Lower leg skin (tissue), 4 donors: ENCODE results near the gene PRR7. TPM values are rescaled to one million over a fixed set of nuclear protein-coding genes. Genes with fewer than 3 reads are reported as not detected.
A peak's percentile ranks its signal among the peaks of the same experiment; 100 is the strongest.

ENCODE experiments used
- DNase-seq, 2 donors: peaks; one replicate each; pipeline ENCODE4 v3.0.0-alpha.2; 2019; ENCODE audit warnings: low spot score in 2 of 2
- H3K4me3 ChIP-seq: fragments of 200-600 bp; sonication (generic); 2 replicates; pipeline ENCODE4 v1.5.1; 2017; ENCODE audit warnings: mild to moderate bottlenecking, low read depth; ENCODE audit not compliant: poor library complexity, severe bottlenecking
- CTCF ChIP-seq, 3 donors: fragments of 450-650 bp; IDR thresholded peaks; one replicate each; pipeline ENCODE4 v1.5.1; 2016; ENCODE audit warnings: antibody characterized with exemption in 3 of 3, mild to moderate bottlenecking in 3 of 3, moderate library complexity in 2 of 3
- POLR2A ChIP-seq, 2 donors: fragments of 450-650 bp; IDR thresholded peaks; one replicate each; pipeline ENCODE4 v1.6.1; 2016 to 2017; ENCODE audit warnings: antibody characterized with exemption in 2 of 2, mild to moderate bottlenecking in 1 of 2, moderate library complexity in 1 of 2
- WGBS, 2 donors: methylation state at CpG; one replicate each; pipeline ENCODE4 v1.1.5; 2018; 5-methylcytosine and 5-hydroxymethylcytosine counted together
- intact Hi-C: fragments of 100-400 bp; cut with DNase I; formaldehyde crosslinking; loops from one replicate; pipeline ENCODE4 v1.15.0; 2023; ENCODE audit warnings: low total_unique reads
- total RNA-seq, 4 donors: library from RNA; depleted of rRNA; stranded (reverse); fragments of >200 nt; gene quantifications; one replicate each; pipeline ENCODE4 v1.1.0, GENCODE V29; 2016

The PRR7 gene
- total RNA-seq = 10 to 100 TPM in 1 of 4 donors, 1 to 10 TPM in 3; 5.4 to 10.2 (median 8.0) TPM

GRCh38 chr5:177446200-177447065, at the start of gene PRR7:
Gene PRR7 (plus strand): TSS chr5:177446814. CDS start chr5:177455068, 8,254 bp downstream.
- no peak for DNase-seq
- intact Hi-C loops = no loop called here
- WGBS, 2 donors = 0 to 1% methylated on average over 33 to 66 of the region's 89 CpGs
- peak within 1 kb of the TSS; percentile 31 for H3K4me3 ChIP-seq
- TF ChIP-seq POLR2A (IDR thresholded peaks at IDR 0.05) (no peak), CTCF (IDR thresholded peaks at IDR 0.05) (no peak)

- no peak overlapping the region for H3K4me3 ChIP-seq
- intact Hi-C loops = no loop called here
- no peak for DNase-seq
- 76 to 87% methylated on average over 10 to 15 of the region's 16 CpGs for WGBS, 2 donors
- TF ChIP-seq CTCF (IDR thresholded peaks at IDR 0.05) (no peak), POLR2A (IDR thresholded peaks at IDR 0.05) (no peak)
These were observed 48.7 kb upstream of the PRR7 start for GRCh38 chr5:177397875-177398390.

- no peak for TF ChIP-seq CTCF (IDR thresholded peaks at IDR 0.05)
- no peak for TF ChIP-seq POLR2A (IDR thresholded peaks at IDR 0.05)
- WGBS, 2 donors = 49 to 54% methylated on average over 32 to 87 of the region's 92 CpGs
- DNase-seq = no peak
- no peak within 1 kb of the TSS for H3K4me3 ChIP-seq
- intact Hi-C loops = loop anchor here (5.0 kb wide), 1 partner anchor 102 kb away; no protein-coding TSS in a partner anchor
These were observed 46.4 kb upstream of the PRR7 start, which contains the start of gene PFN3 for GRCh38 chr5:177399997-177400868. Gene PFN3 (minus strand): TSS chr5:177400661. CDS start chr5:177400576, 85 bp downstream.

- no peak overlapping the region for H3K4me3 ChIP-seq
- DNase-seq = peak; percentile 56 to 92
- intact Hi-C loops = loop anchor here (5.0 kb wide), 1 partner anchor 100 kb away; no protein-coding TSS in a partner anchor
- TF ChIP-seq POLR2A (IDR thresholded peaks at IDR 0.05) = no peak
- no peak for TF ChIP-seq CTCF (IDR thresholded peaks at IDR 0.05)
- 5 to 7% methylated on average over 27 to 40 of the region's 49 CpGs for WGBS, 2 donors
These were observed 44.2 kb upstream of the PRR7 start for GRCh38 chr5:177402271-177403043.
